Lung (tissue), 13 donors: ENCODE data around the gene STX1B. TPM values are rescaled to one million over a fixed set of nuclear protein-coding genes. Genes with fewer than 3 reads are reported as not detected.
"Not testable (repeated sequence)": the region's sequence is repeated elsewhere in the genome, so short reads cannot be mapped to it uniquely, and the experiment has no call there.

Experiments
- ATAC-seq: fragments of 200-7000 bp; cut with Tn5 transposase; one replicate; pipeline ENCODE4 v1.9.1; 2020; ENCODE audit warnings: moderate number of reproducible peaks; ENCODE audit not compliant: insufficient read depth, low FRiP score
- DNase-seq, 3 donors: peaks; one replicate each; pipeline ENCODE4 v3.0.0-alpha.2; 2013 to 2017
- H3K27ac ChIP-seq, 2 donors: one replicate each; pipeline ENCODE4 v1.5.1; 2013; ENCODE audit warnings: mild to moderate bottlenecking in 2 of 2, moderate library complexity in 2 of 2, control low read depth in 1 of 2, inconsistent platforms in 1 of 2, low read depth in 1 of 2, low read length in 1 of 2
- H3K27me3 ChIP-seq, 3 donors: one replicate each; pipeline ENCODE4 v1.5.1; 2013; ENCODE audit warnings: low read length in 2 of 3; ENCODE audit not compliant: control insufficient read depth in 3 of 3, insufficient read depth in 3 of 3
- H3K36me3 ChIP-seq, 4 donors: one replicate each; pipeline ENCODE4 v1.5.1; 2013; ENCODE audit warnings: low read length in 4 of 4, mild to moderate bottlenecking in 1 of 4, moderate library complexity in 1 of 4; ENCODE audit not compliant: control insufficient read depth in 4 of 4, insufficient read depth in 4 of 4
- H3K4me1 ChIP-seq, 5 donors: one replicate each; pipeline ENCODE4 v1.5.1; 2013; ENCODE audit warnings: low read length in 5 of 5, mild to moderate bottlenecking in 2 of 5, moderate library complexity in 1 of 5; ENCODE audit not compliant: control insufficient read depth in 5 of 5, insufficient read depth in 5 of 5
- H3K4me3 ChIP-seq: one replicate; pipeline ENCODE4 v1.5.1; 2013; ENCODE audit warnings: mild to moderate bottlenecking, control low read depth, moderate library complexity
- H3K9ac ChIP-seq, 2 donors: one replicate each; pipeline ENCODE4 v1.5.1; 2013; ENCODE audit warnings: low read length in 2 of 2, control low read depth in 1 of 2; ENCODE audit not compliant: insufficient read depth in 1 of 2
- H3K9me3 ChIP-seq, 4 donors: one replicate each; pipeline ENCODE4 v1.5.1; 2013; ENCODE audit warnings: low read length in 3 of 4, mild to moderate bottlenecking in 1 of 4, moderate library complexity in 1 of 4; ENCODE audit not compliant: control insufficient read depth in 4 of 4, insufficient read depth in 3 of 4
- WGBS, 2 donors: extraction: QIAGEN DNeasy Blood & Tissue Kit; methylation state at CpG; one replicate each; pipeline ENCODE4 v1.1.7; 2013; 5-methylcytosine and 5-hydroxymethylcytosine counted together
- polyA plus RNA-seq, 2 donors: library from polyadenylated mRNA; stranded (reverse); fragments of 200-250 nt; gene quantifications; one replicate each; pipeline ENCODE4 v1.2.1, GENCODE V29; 2013
- small RNA-seq: library from RNA; depleted of rRNA; stranded (forward); fragments of <200 nt; gene quantifications from one replicate; pipeline ENCODE3, GENCODE V24; 2014; ENCODE audit warnings: low replicate concordance
- total RNA-seq, 2 donors: library from RNA; depleted of rRNA in 1 of 2; stranded (reverse); fragments of >200 nt in 1 of 2; gene quantifications; one replicate each; pipeline ENCODE4 v1.2.1, GENCODE V29; 2014 to 2021
- TF ChIP-seq, protein P1 (sequence below): IDR thresholded peaks from 2 replicates; pipeline ENCODE4 v1.5.1; 2012; ENCODE audit warnings: mild to moderate bottlenecking; ENCODE audit errors: control extremely low read depth, extremely low read depth
- donor health status: control.
- donor health status: control.
- donor health status: Bipolar disorder and iron deficiency.
- donor health status: healthy.
- donor health status: DM: yes; HTN: yes; CAD: no.

The STX1B gene
- total and polyA plus RNA-seq, 4 donors, result 0.17 to 0.64 (median 0.41) TPM

DNA sequence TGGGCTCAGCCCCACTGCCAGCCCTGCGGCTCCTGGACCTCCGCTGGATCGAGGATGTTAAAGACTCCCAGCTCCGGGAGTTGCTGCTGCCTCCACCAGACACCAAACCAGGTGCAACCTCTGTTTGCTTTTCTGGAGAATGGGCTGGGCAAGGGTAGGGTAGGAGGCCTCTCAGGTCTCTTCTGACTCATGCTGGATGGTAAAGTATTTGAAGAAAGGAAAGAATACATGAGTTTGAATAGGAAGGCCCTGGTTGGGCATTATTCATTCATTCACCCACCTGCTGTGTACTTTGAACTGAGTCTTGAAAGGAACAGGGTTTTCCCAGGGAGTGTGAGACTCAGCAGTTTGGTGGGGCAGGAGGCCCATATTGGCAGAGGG lies 68.0 kb downstream of the STX1B start:
- Histone ChIP-seq H3K4me1 (peaks cover 0 to 2% (median 0%) of the 10 kb centered on the region in 5 donors), H3K27me3 (no peaks in the 10 kb centered on the region), H3K4me3 (no peak overlapping the region), H3K9ac (no peak overlapping the region), H3K9me3 (no peaks in the 10 kb centered on the region), H3K27ac (peak overlapping the region in 1 of 2 donors; percentile 13), H3K36me3 (peaks cover 0 to 20% (median 19%) of the 10 kb centered on the region in 4 donors)
- TF ChIP-seq, protein P1, sequence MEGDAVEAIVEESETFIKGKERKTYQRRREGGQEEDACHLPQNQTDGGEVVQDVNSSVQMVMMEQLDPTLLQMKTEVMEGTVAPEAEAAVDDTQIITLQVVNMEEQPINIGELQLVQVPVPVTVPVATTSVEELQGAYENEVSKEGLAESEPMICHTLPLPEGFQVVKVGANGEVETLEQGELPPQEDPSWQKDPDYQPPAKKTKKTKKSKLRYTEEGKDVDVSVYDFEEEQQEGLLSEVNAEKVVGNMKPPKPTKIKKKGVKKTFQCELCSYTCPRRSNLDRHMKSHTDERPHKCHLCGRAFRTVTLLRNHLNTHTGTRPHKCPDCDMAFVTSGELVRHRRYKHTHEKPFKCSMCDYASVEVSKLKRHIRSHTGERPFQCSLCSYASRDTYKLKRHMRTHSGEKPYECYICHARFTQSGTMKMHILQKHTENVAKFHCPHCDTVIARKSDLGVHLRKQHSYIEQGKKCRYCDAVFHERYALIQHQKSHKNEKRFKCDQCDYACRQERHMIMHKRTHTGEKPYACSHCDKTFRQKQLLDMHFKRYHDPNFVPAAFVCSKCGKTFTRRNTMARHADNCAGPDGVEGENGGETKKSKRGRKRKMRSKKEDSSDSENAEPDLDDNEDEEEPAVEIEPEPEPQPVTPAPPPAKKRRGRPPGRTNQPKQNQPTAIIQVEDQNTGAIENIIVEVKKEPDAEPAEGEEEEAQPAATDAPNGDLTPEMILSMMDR, result no peak
- no peak for ATAC-seq
- 77 to 95% methylated on average over 4 of the region's 4 CpGs for WGBS, 2 donors
- no peak for DNase-seq

DNA sequence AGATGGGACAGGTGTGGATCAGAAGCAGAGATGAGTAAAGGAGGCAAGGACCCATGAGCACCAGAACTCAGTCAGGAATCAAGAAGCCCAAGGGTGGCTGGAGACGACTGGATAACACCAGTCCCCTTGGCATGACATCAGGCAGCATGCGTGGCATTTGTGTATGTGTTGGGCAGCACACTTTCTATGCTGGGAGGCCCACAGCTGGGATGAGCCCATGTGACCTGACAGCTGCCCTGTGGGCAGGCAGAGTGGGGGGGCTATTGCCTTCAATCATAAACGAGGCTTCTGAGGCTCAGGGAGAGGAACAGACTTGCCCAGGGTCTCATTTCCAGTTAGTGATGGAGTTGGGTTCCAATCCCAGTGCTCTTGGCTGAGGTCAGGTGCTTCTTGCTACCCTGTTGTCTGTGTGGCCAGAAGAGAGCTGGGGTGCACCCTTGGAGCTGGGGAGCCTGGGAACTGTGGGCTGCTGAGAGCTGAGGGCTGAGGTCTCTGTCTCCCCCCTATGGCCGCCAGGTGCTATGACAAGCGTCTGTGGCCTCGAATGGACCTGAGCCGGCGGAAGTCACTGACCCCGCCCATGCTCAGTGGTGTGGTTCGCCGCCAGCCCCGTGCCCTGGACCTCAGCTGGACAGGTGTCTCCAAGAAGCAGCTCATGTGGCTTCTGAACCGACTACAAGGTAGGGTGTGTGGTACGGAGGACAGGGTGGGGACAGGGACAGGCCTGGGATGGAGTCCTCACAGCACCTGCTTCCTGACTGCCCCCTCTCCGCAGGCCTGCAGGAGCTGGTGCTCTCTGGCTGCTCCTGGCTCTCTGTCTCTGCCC lies 68.6 kb downstream of the STX1B start:
- no peaks in the 10 kb centered on the region for H3K9me3 ChIP-seq
- H3K4me1 ChIP-seq, result peaks cover 0 to 2% (median 0%) of the 10 kb centered on the region in 5 donors
- no peak overlapping the region for H3K4me3 ChIP-seq
- 20 to 23% methylated on average over 15 of the region's 15 CpGs for WGBS, 2 donors
- ATAC-seq, result peak; percentile 98
- TF ChIP-seq, protein P1, result peak; percentile 89
- no peaks in the 10 kb centered on the region for H3K27me3 ChIP-seq
- peak overlapping the region in 1 of 2 donors; percentile 13 for H3K27ac ChIP-seq
- peaks cover 0 to 20% (median 19%) of the 10 kb centered on the region in 4 donors for H3K36me3 ChIP-seq
- DNase-seq, result peak; percentile 47 to 66 (median 64)
- no peak overlapping the region for H3K9ac ChIP-seq

DNA sequence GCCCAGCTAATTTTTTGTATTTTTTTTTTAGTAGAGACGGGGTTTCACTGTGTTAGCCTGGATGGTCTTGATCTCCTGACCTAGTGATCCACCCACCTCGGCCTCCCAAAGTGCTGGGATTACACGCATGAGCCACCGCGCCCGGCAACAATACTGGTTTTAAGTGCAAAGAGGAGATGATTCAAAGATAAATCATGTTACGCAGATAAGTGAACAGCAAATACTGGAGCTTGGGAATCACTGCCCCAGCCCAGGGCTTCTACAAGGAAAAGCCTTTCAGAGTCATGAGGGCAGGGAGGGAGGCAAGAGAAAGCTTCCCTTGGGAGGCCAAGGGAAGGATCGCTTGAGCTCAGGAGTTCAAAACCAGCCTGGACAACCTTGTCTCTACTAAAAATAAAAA lies 70.9 kb downstream of the STX1B start:
- H3K27ac ChIP-seq, H3K9me3 ChIP-seq, H3K4me1 ChIP-seq, H3K4me3 ChIP-seq, H3K27me3 ChIP-seq, H3K9ac ChIP-seq, ATAC-seq, DNase-seq: not testable (repeated sequence)
- 98 to 99% methylated on average over 8 of the region's 8 CpGs for WGBS, 2 donors
- peaks cover 0 to 26% (median 19%) of the 10 kb centered on the region in 4 donors for H3K36me3 ChIP-seq

Small RNA genes within 50 kb of the gene (small RNA-seq; reads per million reads assigned to genes)
- not detected for gene AC135048.1

Other genes starting within 250 kb of the STX1B start
- gene CFAP119, start 248.6 kb downstream of the STX1B start, total RNA-seq, result 10 to 100 TPM in 1 of 2 donors, 1 to 10 TPM in 1; 7.3 to 29.5 TPM
- 10 to 100 TPM; 13.8 to 19.7 TPM for gene CFAP119, start 248.6 kb downstream of the STX1B start, polyA plus RNA-seq
- gene RNF40, start 248.3 kb downstream of the STX1B start, total RNA-seq, result 100 to 1,000 TPM in 1 of 2 donors, 10 to 100 TPM in 1; 77.6 to 103 TPM
- 10 to 100 TPM; 54.1 to 80.4 TPM for gene RNF40, start 248.3 kb downstream of the STX1B start, polyA plus RNA-seq
- 10 to 100 TPM; 10.1 to 16.3 TPM for gene ZNF629, start 223.4 kb downstream of the STX1B start, total RNA-seq
- 1 to 10 TPM; 5.7 to 8.0 TPM for gene ZNF629, start 223.4 kb downstream of the STX1B start, polyA plus RNA-seq
- gene BCL7C, start 116.6 kb downstream of the STX1B start, total RNA-seq, result 10 to 100 TPM; 25.7 to 30.9 TPM
- 10 to 100 TPM; 18.2 to 51.8 TPM for gene BCL7C, start 116.6 kb downstream of the STX1B start, polyA plus RNA-seq
- 1 to 10 TPM; 4.7 to 9.8 TPM for gene CTF1, start 114.0 kb downstream of the STX1B start, total RNA-seq
- 1 to 10 TPM; 3.3 to 5.6 TPM for gene CTF1, start 114.0 kb downstream of the STX1B start, polyA plus RNA-seq
- gene FBXL19, start 87.1 kb downstream of the STX1B start, total RNA-seq, result 10 to 100 TPM; 10.6 to 17.3 TPM
- gene FBXL19, start 87.1 kb downstream of the STX1B start, polyA plus RNA-seq, result 10 to 100 TPM; 10.3 to 15.8 TPM
- gene ORAI3, start 61.6 kb downstream of the STX1B start, total RNA-seq, result 10 to 100 TPM; 23.9 to 27.4 TPM
- gene ORAI3, start 61.6 kb downstream of the STX1B start, polyA plus RNA-seq, result 10 to 100 TPM; 20.2 to 23.3 TPM
- 10 to 100 TPM in 1 of 2 donors, 1 to 10 TPM in 1; 7.4 to 22.0 TPM for gene SETD1A, start 52.9 kb downstream of the STX1B start, total RNA-seq
- gene SETD1A, start 52.9 kb downstream of the STX1B start, polyA plus RNA-seq, result 10 to 100 TPM in 1 of 2 donors, 1 to 10 TPM in 1; 8.7 to 13.1 TPM
- 10 to 100 TPM in 1 of 2 donors, 1 to 10 TPM in 1; 6.2 to 34.5 TPM for gene HSD3B7, start 25.4 kb downstream of the STX1B start, total RNA-seq
- gene HSD3B7, start 25.4 kb downstream of the STX1B start, polyA plus RNA-seq, result 10 to 100 TPM; 20.2 to 21.1 TPM
- 10 to 100 TPM; 41.6 to 81.1 TPM for gene STX4, start 22.9 kb upstream of the STX1B start, total RNA-seq
- 10 to 100 TPM; 90.4 to 98.3 TPM for gene STX4, start 22.9 kb upstream of the STX1B start, polyA plus RNA-seq
- gene ZNF668, start 63.6 kb upstream of the STX1B start, total RNA-seq, result 10 to 100 TPM in 1 of 2 donors, 1 to 10 TPM in 1; 4.0 to 13.2 TPM
- 10 to 100 TPM; 10.7 TPM for gene ZNF668, start 63.6 kb upstream of the STX1B start, polyA plus RNA-seq
- 10 to 100 TPM; 12.7 to 20.5 TPM for gene ZNF646, start 63.8 kb upstream of the STX1B start, total RNA-seq
- gene ZNF646, start 63.8 kb upstream of the STX1B start, polyA plus RNA-seq, result 10 to 100 TPM in 1 of 2 donors, 1 to 10 TPM in 1; 8.4 to 12.2 TPM
- gene PRSS53, start 78.3 kb upstream of the STX1B start, total RNA-seq, result 1 to 10 TPM; 1.4 to 2.2 TPM
- 1 to 10 TPM; 1.6 to 2.3 TPM for gene PRSS53, start 78.3 kb upstream of the STX1B start, polyA plus RNA-seq
- 10 to 100 TPM; 49.4 to 74.3 TPM for gene VKORC1, start 84.2 kb upstream of the STX1B start, total RNA-seq
- 100 to 1,000 TPM in 1 of 2 donors, 10 to 100 TPM in 1; 66.8 to 118 TPM for gene VKORC1, start 84.2 kb upstream of the STX1B start, polyA plus RNA-seq
- 10 to 100 TPM; 20.3 to 47.6 TPM for gene BCKDK, start 97.7 kb upstream of the STX1B start, total RNA-seq
- 10 to 100 TPM; 16.2 to 61.8 TPM for gene BCKDK, start 97.7 kb upstream of the STX1B start, polyA plus RNA-seq
- gene KAT8, start 107.0 kb upstream of the STX1B start, total RNA-seq, result 10 to 100 TPM; 53.0 to 68.2 TPM
- gene KAT8, start 107.0 kb upstream of the STX1B start, polyA plus RNA-seq, result 10 to 100 TPM; 53.5 to 73.2 TPM
- gene PRSS8, start 125.1 kb upstream of the STX1B start, total RNA-seq, result 100 to 1,000 TPM in 1 of 2 donors, 10 to 100 TPM in 1; 84.4 to 127 TPM
- 10 to 100 TPM; 83.2 to 95.3 TPM for gene PRSS8, start 125.1 kb upstream of the STX1B start, polyA plus RNA-seq
- 1 to 10 TPM in 1 of 2 donors, under 1 TPM in 1; 0.43 to 4.2 TPM for gene PRSS36, start 139.4 kb upstream of the STX1B start, total RNA-seq
- gene PRSS36, start 139.4 kb upstream of the STX1B start, polyA plus RNA-seq, result 1 to 10 TPM; 2.6 to 3.6 TPM
- gene FUS, start 169.5 kb upstream of the STX1B start, total RNA-seq, result 100 to 1,000 TPM; 110 to 272 TPM
- gene FUS, start 169.5 kb upstream of the STX1B start, polyA plus RNA-seq, result 100 to 1,000 TPM; 237 to 248 TPM
- gene PYCARD, start 192.1 kb upstream of the STX1B start, total RNA-seq, result 10 to 100 TPM; 24.1 to 77.8 TPM
- 100 to 1,000 TPM in 1 of 2 donors, 10 to 100 TPM in 1; 62.3 to 119 TPM for gene PYCARD, start 192.1 kb upstream of the STX1B start, polyA plus RNA-seq
- under 1 TPM in 1 of 2 donors, not detected in 1; 0.09 TPM for gene TRIM72, start 203.5 kb upstream of the STX1B start, total RNA-seq
- under 1 TPM; 0.02 to 0.03 TPM for gene TRIM72, start 203.5 kb upstream of the STX1B start, polyA plus RNA-seq
- gene PYDC1, start 206.5 kb upstream of the STX1B start, total RNA-seq, result not detected
- not detected for gene PYDC1, start 206.5 kb upstream of the STX1B start, polyA plus RNA-seq
- 10 to 100 TPM; 11.0 to 56.2 TPM for gene ITGAM, start 249.3 kb upstream of the STX1B start, total RNA-seq
- 10 to 100 TPM in 1 of 2 donors, 1 to 10 TPM in 1; 9.2 to 84.0 TPM for gene ITGAM, start 249.3 kb upstream of the STX1B start, polyA plus RNA-seq